GM18907 (cell line): ENCODE results near the gene SLC22A23.

Source experiments
- ATAC-seq: cut with Tn5 transposase; IDR thresholded peaks from one replicate; pipeline ENCODE4 v1.9.1; 2021; ENCODE audit warnings: mild to moderate bottlenecking, moderate library complexity; ENCODE audit not compliant: unreplicated experiment

SLC22A23 gene

GRCh38 chr6:3456898-3457709 lies at the start of gene SLC22A23:
TSS of gene SLC22A23 (minus strand) at chr6:3457050. CDS start at chr6:3456559, 491 bp downstream.
- no peak for ATAC-seq

DNA sequence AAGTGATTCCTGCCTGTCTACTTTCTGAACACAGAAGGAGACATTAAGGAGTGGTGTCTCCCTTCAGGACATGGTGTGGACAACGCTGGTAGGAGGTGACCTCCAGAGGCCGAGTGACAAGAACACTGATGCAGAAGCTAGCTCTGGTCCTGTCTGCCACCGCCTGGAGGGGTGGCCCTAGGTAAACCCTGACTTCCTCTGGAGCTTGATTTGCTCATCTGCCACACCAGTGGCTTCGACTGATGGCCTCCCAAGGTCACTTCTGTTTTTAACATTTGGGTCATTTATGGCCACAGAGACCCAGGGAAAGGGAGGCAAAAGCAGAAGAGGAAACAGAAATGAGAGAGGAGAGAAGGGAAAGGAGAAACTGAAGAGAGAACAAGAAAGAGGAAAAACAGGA lies 49.4 kb upstream of the SLC22A23 start:
- ATAC-seq = no peak

DNA sequence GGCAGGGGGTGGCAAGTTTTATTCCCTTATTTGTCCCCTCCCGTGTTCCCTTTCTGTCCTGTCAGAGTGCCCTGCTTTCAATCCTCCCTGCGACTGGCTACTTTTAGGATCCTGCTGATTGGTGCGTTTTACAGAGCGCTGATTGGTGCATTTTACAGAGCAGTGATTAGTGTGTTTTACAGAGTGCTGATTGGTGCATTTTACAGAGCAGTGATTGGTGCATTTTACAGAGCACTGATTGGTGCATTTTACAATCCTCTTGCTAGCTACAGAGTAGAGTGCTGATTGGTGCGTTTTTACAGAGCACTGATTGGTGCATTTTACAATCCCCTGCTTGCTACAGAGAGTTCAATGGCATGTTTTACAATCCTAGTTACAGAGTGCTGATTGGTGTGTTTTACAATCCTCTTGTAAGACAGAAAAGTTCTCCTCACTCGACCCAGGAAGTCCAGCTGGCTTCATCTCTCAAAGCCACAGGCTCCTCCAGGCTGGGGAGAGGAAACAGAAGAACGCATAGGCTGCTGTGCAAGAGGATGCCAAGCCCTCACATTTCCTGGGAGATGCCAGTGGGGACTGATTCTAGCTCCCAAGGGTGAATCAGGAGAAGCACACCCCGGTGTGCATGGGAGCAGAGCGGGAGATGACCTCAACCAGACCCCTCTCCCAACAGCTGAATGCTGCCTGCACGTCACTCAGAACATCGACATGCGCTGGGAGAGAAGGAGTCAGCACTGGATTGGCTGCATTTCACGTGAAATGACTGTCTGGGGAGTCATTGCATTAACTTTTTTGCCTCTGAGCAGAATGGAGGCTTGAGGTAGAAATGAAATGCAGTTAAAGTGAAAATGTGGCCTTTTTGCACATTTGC lies 48.3 kb upstream of the SLC22A23 start:
- ATAC-seq = no peak

DNA sequence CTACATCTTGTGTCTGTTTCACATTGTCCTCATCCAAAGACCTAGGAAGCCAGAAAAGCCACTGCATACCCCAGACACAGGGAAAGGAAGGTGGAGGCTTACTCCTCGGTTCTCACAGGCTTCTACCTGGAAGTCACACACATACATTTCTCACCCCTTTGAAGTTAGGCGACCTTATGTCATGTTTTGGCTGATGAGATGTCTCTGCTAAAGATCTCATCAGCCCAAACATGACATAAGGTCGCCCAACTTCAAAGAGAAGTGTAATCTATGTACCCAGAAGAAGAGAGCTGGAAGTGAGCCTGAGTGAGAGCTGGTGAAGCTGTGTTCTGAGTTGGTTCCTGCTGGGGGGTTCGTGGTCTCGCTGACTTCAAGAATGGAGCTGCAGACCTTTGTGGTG lies 47.5 kb upstream of the SLC22A23 start:
- no peak for ATAC-seq

DNA sequence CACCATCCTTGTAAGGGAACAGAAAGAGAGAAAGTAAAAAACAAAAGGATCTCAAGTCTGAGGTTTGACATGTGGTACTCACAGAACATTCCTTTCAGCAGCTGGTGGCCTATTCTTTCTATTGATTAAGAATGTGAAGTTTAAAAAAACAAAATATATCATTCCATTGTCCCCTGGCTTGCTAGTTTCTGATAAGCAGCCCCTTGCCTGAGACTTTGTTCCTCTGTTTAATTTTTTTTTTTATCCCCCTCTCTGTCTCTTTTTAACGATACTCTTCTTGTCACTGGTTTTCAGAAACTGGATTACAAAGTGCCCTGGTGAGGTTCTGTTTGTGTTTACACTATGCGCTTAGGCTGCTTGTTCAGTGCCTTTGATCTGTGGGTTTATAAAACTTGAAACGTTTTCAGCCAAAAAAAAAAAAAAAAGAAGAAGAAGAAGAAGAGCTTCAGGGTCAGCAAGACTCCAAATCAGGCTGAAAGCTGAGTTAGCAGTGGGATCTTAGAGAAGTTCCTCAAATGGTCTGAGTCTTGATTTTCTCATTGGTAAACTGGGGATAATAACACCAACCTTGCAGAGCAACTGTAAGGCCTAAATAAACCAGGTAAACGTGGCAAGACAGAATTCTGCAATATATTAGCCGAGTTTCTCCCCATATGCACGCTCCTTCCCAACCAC lies 45.1 kb upstream of the SLC22A23 start:
- ATAC-seq = no peak

DNA sequence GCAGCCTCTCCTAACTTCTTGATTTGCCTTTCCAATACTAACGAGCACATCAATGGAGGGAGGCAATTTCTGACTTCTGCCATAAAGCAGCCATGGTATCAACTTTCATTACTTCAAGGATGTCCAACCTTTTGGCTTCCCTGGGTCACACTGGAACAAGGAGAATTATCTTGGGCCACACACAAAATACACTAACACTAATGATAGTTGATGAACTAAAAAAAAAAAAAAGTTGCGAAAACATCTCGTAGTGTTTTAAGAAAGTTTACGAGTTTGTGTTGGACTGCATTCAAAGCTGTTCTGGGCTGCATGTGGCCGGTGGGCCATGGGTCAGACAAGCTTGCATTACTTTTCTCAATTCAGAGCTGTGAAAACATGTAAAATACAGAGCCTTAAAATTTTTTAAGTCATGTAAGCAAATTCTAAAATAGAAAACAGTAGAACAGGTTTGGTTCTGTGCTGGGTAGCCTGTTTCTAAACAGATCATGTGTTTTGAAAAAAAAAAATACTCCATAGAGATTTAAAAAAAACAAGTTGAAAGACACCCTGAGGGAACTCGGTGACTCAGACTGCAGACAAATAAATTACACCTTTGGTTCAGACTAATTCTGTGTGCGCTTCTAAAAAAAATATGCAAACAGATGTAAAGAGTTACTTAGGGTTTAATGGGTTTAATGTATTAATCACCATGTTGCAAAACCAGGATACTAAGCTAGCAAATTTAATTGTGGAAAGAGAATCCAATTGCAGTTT lies 43.6 kb upstream of the SLC22A23 start:
- ATAC-seq = no peak

DNA sequence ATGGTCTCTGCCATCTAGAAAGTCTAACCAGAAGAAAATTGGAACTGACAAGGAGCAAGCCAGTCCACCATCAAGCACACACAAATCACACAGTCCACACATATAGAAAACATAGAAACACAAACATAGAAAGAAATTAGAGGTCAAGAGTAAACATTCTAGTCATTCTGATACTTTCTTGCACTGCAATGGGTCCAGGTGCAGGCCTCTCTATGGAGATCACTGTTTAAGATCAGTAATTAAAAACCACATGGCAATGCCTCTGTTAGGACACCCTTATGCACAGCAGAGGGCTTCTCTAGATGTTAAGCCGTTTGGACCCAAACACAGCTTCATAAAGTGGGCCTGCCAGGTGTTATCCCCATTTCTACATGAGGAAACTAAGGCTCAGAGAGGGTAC lies 42.8 kb upstream of the SLC22A23 start:
- no peak for ATAC-seq

GRCh38 chr6:3496395-3496794 lies 39.5 kb upstream of the SLC22A23 start:
- ATAC-seq = no peak

GRCh38 chr6:3494391-3495100 lies 37.7 kb upstream of the SLC22A23 start:
- no peak for ATAC-seq

DNA sequence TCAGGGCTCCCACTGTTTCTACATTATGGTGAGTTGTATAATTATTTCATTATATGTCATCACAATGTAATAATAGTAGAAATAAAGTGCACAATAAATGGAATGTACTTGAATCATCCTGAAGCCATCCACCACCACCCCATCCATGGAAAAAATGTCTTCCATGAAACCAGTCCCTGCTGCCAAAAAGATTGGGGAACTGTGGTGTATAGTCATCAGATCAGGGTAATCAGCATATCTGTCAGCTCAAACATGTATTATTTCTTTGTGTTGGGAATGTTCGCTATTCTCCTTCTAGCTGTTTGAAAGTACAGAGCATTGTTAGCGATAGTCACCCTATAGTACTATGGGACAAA lies 33.8 kb upstream of the SLC22A23 start:
- ATAC-seq = no peak

DNA sequence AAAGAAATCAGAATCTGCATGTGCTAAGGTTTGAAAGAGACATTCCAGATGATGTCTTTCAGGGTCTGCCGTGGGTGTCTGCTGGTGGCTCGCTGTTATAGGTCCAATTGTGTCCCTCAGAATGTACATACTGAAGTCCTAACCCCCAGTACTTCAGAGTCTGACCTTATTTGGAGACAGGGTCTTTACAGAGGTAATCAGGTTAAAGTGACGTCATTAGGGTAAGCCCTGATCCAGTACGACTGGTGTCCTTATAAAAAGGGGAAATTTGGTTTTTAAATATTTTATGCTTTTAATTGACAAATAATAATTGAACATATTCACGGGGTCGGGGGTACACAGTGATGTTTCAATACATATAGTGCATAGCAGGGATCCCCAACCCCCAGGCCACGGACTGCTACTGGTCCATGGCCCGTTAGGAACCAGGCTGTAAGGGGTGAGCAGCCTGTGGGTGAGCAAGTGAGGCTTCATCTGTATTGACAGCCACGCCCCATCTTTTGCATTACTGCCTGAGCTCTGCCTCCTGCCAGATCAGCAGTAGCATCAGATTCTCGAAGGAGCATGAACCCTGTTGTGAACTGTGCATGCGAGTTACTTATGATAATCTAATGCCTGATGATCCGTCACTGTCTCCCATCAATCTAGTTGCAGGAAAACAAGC lies 33.2 kb upstream of the SLC22A23 start:
- ATAC-seq = no peak

- no peak for ATAC-seq
These were observed 32.3 kb upstream of the SLC22A23 start for GRCh38 chr6:3489027-3489757.

GRCh38 chr6:3484946-3485345 lies 28.1 kb upstream of the SLC22A23 start:
- ATAC-seq = no peak

DNA sequence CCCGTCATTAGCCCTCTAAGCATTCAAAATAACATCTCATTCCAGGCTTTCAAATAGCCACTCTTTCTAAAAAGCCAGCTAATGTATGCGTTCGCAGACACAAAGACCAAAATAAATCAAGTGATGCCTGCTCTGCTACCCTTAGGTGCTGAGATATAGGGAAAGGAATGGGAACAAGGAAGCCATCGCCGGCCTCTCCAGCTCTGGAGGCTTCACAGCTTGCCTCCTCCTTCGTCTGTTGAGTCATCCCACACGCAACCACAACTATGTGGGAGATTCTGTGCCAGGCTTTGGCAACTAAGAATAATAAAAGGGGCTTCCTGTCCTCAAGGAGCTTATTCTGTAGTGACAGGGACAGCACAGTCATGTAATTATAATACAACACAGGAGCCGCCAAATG lies 27.3 kb upstream of the SLC22A23 start:
- no peak for ATAC-seq

- ATAC-seq = no peak
These were observed 26.8 kb upstream of the SLC22A23 start for GRCh38 chr6:3483675-3484074.

DNA sequence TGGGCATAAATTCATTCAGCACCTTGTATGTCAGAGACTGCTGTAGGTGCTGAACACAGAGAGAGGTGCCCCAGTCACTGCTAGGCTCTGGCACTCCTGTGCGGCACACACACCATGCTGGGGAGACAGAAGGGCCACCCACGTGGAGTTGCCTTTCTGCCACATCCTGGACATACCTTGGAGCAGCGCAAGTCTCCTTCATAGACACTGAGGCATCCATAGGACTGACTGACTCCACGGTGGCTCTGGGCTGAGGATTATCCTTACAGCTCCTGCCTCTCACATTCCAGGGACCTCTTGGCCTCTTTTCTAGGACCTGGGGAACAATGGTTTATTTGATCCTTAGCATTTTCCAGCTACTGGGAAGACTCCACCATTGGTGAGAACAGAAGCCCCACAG lies 26.0 kb upstream of the SLC22A23 start:
- ATAC-seq = no peak

GRCh38 chr6:3481640-3482039 lies 24.8 kb upstream of the SLC22A23 start:
- ATAC-seq = no peak

DNA sequence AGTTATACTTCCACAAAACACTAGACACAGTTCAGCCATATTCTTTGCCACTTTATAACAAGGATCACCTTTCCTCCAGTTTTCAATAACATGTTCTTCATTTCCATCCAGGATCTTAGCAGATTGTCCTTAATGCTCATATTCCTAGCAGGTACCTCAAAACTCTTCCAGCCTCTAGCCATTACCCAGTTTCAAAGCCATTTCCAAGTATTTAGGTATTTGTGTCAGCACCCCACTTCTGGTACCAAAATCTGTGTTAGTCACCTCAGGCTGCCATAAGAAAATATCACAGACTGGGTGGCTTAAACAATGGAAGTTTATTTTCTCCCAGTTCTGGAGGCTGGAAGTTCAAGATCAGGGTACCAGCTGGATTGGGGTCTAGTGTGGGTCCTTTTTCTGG lies 23.2 kb upstream of the SLC22A23 start:
- ATAC-seq = no peak

GRCh38 chr6:3473773-3474172 lies 16.9 kb upstream of the SLC22A23 start:
- ATAC-seq = no peak
